ENCODE measurements around the gene SLC44A1. TPM values are rescaled to one million over a fixed set of nuclear protein-coding genes. Genes with fewer than 3 reads are reported as not detected.

Gene SLC44A1
- total RNA-seq, 2 donors from 2014 or later = 6.5 to 8.4 TPM

DNA sequence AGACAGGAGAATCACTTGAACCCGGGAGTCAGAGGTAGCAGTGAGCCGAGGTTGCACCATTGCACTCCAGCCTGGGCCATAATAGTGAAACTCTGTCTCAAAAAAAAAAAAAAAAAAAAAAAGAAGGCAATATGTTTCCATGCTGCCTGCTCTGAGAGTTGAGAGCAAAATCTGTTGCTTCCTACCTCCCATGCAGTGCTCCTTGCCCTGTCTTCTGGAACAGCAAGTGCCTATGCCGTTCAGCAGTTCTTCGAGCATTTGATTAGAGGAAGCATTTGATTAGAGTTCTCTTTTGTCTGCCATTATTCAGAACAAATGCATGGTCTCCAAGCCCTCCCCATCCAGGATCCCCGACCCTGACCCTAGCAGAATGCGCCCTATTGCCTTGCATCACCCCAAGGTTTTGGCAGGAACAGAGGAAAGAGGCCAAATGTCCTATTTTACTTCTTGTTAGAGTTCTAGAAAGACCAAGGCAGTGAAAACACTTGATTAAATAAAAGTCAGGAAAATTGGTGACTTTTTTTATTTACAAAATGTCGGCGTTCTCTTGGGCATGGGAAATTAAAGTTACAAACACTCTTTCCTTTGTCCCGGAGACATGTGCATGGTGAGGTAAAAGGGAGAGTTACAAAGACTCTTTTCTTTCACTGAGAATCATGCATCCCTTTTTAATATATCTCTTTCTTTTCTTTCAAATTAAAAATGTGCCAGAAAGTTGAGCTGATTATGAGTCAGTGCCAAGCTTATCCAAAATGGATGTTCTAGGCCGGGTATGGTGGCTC is 175.6 kb downstream of the SLC44A1 start:
- H3K9me3 Mint-ChIP-seq = no peaks in the 10 kb centered on the region

DNA sequence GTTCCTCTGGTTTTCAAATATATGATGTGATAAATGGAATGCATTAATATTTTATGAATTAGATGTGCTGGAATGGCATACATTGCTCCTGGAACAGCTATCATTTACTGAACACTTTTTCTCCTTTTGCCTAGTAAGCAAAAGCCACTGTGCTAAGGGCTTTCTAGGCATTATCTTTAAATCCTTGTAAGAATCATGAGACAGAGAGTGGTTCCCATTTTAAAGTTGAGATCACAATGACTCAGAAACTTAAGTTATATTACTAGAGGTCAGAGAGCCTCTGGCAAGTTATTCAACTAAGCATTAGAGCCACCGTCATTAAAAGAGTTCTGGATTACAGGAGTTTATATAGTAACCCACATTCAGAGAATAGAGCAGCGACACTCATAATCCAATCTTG is 176.7 kb downstream of the SLC44A1 start:
- Mint-ChIP-seq H3K9me3 (no peaks in the 10 kb centered on the region), H3K27ac (no peak overlapping the region), H3K36me3 (no peaks in the 10 kb centered on the region), H3K27me3 (peaks cover 0 to 6% of the 10 kb centered on the region in 2 donors), H3K4me1 (ENCODE audit: low read depth in 2 of 2) (no peaks in the 10 kb centered on the region), H3K4me3 (no peak overlapping the region)
- ATAC-seq = no peak
- DNase-seq (ENCODE audit: low spot score) = no peak

More for the DNA sequence above, 175.6 kb downstream of the SLC44A1 start:
- DNase-seq (ENCODE audit: low spot score) (no peak), ATAC-seq (no peak)
- H3K4me3 Mint-ChIP-seq = no peak overlapping the region
- H3K36me3 Mint-ChIP-seq = no peaks in the 10 kb centered on the region
- peaks cover 2 to 4% of the 10 kb centered on the region in 2 donors for H3K27me3 Mint-ChIP-seq
- H3K4me1 Mint-ChIP-seq (ENCODE audit: low read depth in 2 of 2) = no peaks in the 10 kb centered on the region
- no peak overlapping the region for H3K27ac Mint-ChIP-seq

DNA sequence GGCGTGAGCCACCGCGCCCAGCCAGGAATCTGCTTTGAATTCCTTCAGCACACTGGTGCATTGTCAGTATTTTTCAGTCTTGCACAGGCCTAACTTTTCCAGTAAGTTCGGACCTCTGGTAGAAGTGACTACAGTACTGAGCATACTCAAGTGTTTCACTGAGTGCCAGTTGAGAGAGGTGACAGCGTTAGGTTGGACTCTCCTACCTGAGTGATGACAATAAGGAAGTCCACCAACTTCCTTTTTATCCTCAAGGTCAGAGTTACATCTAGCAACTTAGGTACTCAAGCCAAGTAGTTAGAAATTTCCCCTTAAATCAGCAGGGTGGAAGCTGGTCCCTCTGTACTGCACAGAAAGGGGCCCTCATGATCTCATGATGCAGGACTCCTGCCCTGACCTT is 177.4 kb downstream of the SLC44A1 start:
- H3K27me3 Mint-ChIP-seq = peaks cover 0 to 6% of the 10 kb centered on the region in 2 donors
- no peak overlapping the region for H3K4me3 Mint-ChIP-seq
- ATAC-seq (no peak), DNase-seq (ENCODE audit: low spot score) (no peak)
- H3K36me3 Mint-ChIP-seq = no peaks in the 10 kb centered on the region
- H3K9me3 Mint-ChIP-seq = no peaks in the 10 kb centered on the region
- H3K4me1 Mint-ChIP-seq (ENCODE audit: low read depth in 2 of 2) = no peaks in the 10 kb centered on the region
- H3K27ac Mint-ChIP-seq = no peak overlapping the region

DNA sequence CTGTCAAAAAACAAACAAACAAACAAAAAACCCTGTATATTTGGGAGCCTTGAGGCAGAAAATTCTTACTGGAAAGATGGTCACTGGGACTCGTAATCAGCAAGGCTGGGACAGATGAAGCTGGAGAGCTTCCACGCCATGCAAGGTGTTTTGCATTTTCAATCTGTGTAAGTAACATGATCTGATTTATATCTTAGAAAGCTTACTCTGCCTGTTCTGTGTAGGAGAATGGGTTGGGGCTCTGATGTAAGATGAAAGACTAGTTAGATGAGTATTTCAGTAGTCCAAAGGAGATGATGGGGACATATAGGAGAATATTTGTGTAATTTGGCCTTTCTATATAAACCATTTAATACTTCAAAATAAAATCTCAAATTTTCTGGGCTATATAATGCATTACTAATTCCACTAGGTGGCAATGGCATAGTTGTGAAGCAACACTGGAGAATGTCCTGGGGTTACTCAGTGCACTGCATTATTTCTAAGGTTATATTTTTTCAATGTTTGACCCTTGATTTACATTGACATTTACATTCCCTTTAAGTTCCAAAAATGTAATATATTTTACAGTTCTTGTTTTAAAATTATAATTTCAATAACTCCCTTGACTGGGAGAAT is 181.5 kb downstream of the SLC44A1 start:
- Mint-ChIP-seq H3K27me3 (peaks cover 0 to 6% of the 10 kb centered on the region in 2 donors), H3K9me3 (no peaks in the 10 kb centered on the region), H3K4me1 (ENCODE audit: low read depth in 2 of 2) (no peaks in the 10 kb centered on the region), H3K36me3 (no peaks in the 10 kb centered on the region), H3K4me3 (no peak overlapping the region), H3K27ac (no peak overlapping the region)
- ATAC-seq = no peak
- DNase-seq (ENCODE audit: low spot score) = no peak

DNA sequence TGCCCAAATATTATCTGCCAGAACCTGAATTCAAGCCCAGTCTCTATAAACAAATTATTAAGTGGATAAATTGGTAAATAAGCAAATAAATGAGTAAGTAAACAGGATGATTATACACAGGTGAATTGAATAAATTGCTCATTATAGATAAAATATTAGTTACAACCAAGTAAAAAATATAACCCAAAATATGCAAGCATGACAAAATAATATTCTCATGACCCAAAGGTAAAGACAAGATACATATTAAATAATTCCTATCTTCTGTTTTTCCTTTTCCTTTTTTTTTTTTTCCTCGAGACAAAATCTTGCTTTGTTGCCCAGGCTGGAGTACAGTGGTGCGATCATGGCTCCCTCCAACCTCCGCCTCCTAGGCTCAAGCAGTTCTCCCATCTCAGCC is 182.2 kb downstream of the SLC44A1 start:
- no peaks in the 10 kb centered on the region for H3K36me3 Mint-ChIP-seq
- ATAC-seq = no peak
- no peak overlapping the region for H3K4me3 Mint-ChIP-seq
- no peak for DNase-seq (ENCODE audit: low spot score)
- H3K27me3 Mint-ChIP-seq = peaks cover 0 to 6% of the 10 kb centered on the region in 2 donors
- no peak overlapping the region for H3K27ac Mint-ChIP-seq
- H3K4me1 Mint-ChIP-seq (ENCODE audit: low read depth in 2 of 2) = no peaks in the 10 kb centered on the region
- no peaks in the 10 kb centered on the region for H3K9me3 Mint-ChIP-seq

DNA sequence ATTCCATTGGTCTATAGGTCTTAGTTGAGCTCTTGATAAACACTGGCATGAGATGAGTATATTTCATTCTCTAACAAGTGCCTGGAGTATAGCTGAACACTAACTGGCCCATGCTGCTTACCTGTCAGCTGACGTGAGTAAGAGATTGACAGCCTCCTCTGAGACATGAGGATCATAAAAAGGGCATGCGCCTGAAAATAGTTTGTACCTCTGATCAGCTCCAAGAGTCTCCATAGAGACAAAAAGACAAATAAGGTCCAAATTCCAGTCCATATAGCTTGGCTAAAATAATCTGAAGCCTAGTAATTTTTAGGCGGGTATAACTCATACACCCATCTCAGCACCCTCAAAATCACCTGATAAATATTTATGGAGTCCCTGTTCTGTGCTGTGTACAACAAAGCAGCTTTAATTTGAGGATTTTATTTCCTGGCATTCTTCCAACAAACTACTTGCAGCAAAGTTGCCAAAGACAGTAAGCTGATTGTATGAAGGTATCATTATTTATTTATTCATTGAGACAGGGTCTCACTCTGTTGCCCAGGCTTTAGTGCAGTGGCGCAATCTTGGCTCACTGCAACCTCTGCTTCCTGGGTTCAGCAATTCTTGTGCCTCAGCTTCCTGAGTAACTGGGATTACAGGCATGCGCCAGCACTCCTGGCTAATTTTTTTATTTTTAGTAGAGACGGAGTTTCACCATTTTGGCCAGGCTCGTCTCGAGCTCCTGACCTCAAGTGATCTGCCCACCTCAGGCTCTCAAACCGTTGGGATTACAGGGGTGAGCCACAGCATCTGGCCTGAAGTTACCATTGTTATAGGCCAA is 187.2 kb downstream of the SLC44A1 start:
- Mint-ChIP-seq H3K36me3 (no peaks in the 10 kb centered on the region), H3K4me1 (ENCODE audit: low read depth in 2 of 2) (no peaks in the 10 kb centered on the region), H3K9me3 (no peaks in the 10 kb centered on the region), H3K4me3 (no peak overlapping the region), H3K27me3 (peaks cover 2 to 6% of the 10 kb centered on the region in 2 donors), H3K27ac (no peak overlapping the region)
- ATAC-seq = no peak
- DNase-seq (ENCODE audit: low spot score) = no peak

DNA sequence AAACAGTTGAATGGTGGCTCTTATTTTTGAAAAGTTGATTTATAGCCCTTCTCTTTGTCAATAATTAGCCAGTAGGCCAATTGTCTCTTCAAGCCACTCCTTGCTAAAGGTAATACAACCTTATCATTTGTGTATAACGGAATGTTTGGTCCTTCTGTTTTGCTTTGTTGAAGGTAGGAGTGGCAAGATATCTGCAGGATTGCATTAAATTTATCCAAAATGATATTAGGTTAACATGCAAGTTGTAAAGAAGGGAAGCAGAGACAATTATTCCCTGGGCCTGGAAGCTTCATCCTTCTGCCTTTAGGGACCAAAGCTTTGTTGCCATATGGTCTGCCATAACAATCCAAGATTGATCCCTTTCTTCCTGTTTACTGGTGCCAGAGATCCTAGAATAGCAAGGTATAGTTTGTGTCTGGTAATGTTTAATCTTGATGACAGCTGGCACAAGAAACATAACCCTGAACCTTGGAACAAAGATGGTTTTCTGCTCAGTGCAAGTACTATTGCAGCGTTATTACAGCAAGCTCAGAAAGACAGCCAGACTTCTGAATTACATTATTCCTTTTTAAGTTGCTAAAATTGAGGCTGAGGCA is 187.9 kb downstream of the SLC44A1 start:
- peaks cover 2 to 6% of the 10 kb centered on the region in 2 donors for H3K27me3 Mint-ChIP-seq
- no peaks in the 10 kb centered on the region for H3K9me3 Mint-ChIP-seq
- H3K4me3 Mint-ChIP-seq = no peak overlapping the region
- no peak overlapping the region for H3K27ac Mint-ChIP-seq
- H3K36me3 Mint-ChIP-seq = no peaks in the 10 kb centered on the region
- no peaks in the 10 kb centered on the region for H3K4me1 Mint-ChIP-seq (ENCODE audit: low read depth in 2 of 2)
- no peak for ATAC-seq
- no peak for DNase-seq (ENCODE audit: low spot score)

DNA sequence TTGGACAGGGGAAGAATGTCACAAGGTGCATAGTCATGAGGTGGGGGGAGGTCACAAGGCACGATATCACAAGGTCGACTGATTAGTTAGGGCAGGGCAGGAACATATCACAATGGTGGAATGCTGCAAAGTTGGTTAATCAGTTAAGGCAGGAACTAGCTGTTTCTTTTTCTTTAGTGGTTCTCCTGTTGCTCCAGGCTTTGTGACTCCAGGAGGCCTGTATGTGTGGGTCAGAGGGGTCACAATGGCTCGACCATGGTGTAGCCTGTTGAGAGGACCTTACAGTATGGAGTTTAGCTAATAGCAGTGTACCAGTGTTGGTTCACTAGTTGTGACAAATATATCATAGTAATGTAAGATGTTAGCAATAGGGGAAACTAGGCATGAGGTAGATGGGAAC is 191.0 kb downstream of the SLC44A1 start:
- Mint-ChIP-seq H3K36me3 (no peaks in the 10 kb centered on the region), H3K4me3 (no peak overlapping the region), H3K27me3 (peaks cover 2 to 6% of the 10 kb centered on the region in 2 donors), H3K27ac (no peak overlapping the region), H3K9me3 (no peaks in the 10 kb centered on the region), H3K4me1 (ENCODE audit: low read depth in 2 of 2) (no peaks in the 10 kb centered on the region)
- no peak for ATAC-seq
- DNase-seq (ENCODE audit: low spot score) = no peak

DNA sequence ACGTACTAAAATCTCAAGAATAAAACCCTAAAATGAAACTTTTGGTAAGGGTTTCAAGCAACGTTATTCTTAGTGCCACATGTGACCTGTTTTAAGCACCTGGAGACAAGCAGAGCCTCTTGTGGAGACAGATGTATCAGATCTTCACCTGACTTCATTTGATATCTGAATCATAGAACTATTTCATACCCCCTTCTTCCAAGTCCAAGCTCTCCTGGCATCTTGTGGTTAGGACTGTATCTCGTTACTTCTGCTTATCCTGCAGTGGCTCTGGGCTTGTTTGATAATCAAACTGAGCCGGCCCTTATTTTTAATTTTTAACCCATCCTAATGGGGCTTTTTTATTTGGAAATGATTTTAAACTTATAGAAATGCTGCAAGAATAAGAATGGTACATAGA is 192.3 kb downstream of the SLC44A1 start:
- Mint-ChIP-seq H3K36me3 (no peaks in the 10 kb centered on the region), H3K27me3 (peaks cover 2 to 6% of the 10 kb centered on the region in 2 donors), H3K9me3 (no peaks in the 10 kb centered on the region), H3K27ac (no peak overlapping the region), H3K4me3 (no peak overlapping the region), H3K4me1 (ENCODE audit: low read depth in 2 of 2) (no peaks in the 10 kb centered on the region)
- DNase-seq (ENCODE audit: low spot score) (no peak), ATAC-seq (no peak)

DNA sequence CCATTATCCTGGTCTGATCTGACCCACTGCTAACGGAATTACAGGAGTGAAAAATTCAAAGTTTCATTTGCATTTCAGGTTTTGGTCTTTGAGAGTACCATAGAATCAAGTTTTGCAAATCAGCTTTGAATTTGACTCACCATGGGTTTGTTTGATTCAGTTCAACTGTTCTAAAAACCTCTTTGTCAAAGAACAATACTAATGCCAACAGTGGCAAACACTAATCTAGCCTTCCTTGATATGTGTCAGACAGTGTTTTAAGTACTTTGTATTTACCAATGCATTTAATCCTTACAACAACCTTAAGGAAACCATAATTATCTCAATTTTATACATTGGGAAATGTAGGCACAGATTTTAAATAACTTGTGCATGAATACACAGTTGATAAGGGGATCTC is 193.3 kb downstream of the SLC44A1 start:
- Mint-ChIP-seq H3K27me3 (peaks cover 2% of the 10 kb centered on the region in 2 donors), H3K27ac (no peak overlapping the region), H3K4me1 (ENCODE audit: low read depth in 2 of 2) (no peaks in the 10 kb centered on the region), H3K4me3 (no peak overlapping the region), H3K9me3 (no peaks in the 10 kb centered on the region), H3K36me3 (no peaks in the 10 kb centered on the region)
- ATAC-seq = no peak
- no peak for DNase-seq (ENCODE audit: low spot score)

DNA sequence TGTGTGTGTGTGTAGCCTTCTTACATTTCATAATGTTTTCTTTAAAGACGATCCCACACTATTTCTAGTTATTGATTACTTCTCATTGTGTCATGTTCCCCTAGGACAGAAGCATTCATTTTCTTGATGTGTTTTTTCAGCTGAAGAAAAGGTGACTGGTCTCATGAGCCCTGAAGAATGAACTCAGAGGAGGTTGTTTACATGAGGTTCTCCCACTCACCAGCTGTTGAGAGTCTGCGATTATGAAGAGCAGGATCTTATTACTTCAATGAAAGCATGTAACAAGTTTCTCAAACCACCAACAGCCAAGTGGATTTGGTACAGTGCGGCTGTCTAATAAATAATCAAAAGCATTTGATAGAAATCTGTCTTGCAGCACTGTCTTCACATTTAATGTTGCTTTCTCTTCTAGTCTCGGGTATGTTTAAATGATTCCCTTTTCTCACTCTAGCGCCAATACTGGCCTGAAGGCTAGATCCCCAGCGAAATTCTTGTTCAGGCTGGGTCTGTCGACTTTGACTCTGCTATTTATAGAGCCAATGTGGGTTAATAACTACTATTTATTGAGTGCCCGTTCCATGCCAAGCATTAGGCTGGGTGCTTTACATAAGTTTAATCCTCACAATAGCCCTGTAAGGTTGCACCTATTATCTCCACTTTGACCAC is 193.8 kb downstream of the SLC44A1 start:
- no peak overlapping the region for H3K4me3 Mint-ChIP-seq
- H3K9me3 Mint-ChIP-seq = no peaks in the 10 kb centered on the region
- peaks cover 0 to 2% of the 10 kb centered on the region in 2 donors for H3K27me3 Mint-ChIP-seq
- no peak for DNase-seq (ENCODE audit: low spot score)
- H3K4me1 Mint-ChIP-seq (ENCODE audit: low read depth in 2 of 2) = no peaks in the 10 kb centered on the region
- no peak for ATAC-seq
- no peak overlapping the region for H3K27ac Mint-ChIP-seq
- H3K36me3 Mint-ChIP-seq = no peaks in the 10 kb centered on the region

DNA sequence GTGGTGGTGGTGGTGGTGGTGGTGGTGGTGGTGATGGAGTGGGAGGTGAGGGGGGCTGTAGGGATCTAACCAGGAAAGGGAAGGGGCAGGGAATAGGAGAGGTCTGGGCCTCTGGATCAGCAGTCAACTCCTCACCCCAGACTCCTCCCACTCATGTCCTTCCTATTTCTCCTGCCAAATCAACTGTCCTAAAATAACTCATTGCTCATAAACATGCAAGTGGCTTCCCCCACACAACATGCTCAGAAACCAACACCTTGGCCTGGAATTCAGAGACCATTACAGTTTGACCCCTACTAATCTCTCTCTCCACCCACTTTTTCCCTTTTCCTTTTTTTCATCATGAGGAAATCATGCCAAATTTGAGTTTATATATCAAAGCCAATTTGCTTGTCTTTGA is 195.0 kb downstream of the SLC44A1 start:
- peaks cover 6 to 9% of the 10 kb centered on the region in 2 donors for H3K4me1 Mint-ChIP-seq (ENCODE audit: low read depth in 2 of 2)
- peaks cover 0 to 2% of the 10 kb centered on the region in 2 donors for H3K27me3 Mint-ChIP-seq
- ATAC-seq = no peak
- no peak overlapping the region for H3K4me3 Mint-ChIP-seq
- H3K36me3 Mint-ChIP-seq = no peaks in the 10 kb centered on the region
- no peaks in the 10 kb centered on the region for H3K9me3 Mint-ChIP-seq
- no peak overlapping the region for H3K27ac Mint-ChIP-seq
- DNase-seq (ENCODE audit: low spot score) = no peak

DNA sequence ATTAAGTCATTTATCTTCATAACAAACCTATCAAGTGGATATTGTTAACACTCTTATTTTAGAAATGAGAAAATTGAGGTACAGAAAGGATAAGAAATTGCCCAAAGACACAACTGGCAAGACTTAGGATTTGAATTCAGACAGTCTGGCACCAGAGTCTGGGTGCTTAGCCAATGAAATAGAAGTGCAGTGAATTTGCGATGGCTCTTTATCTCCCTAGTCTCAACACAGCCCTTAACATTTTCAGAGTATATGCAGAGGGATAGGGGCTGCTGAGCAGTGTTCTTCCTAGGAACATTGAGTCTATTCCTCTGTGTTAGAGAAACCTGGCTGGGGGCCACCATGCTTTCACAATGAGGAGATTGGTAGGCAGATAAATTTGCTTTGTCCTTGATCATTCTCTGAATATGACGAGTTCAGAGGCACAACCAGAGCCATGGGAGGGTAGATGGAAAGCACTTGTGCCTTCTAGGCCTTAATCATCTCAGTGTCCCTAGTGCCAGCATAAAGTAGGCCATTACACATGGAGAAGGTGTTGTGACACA is 197.2 kb downstream of the SLC44A1 start:
- Mint-ChIP-seq H3K9me3 (no peaks in the 10 kb centered on the region), H3K27ac (no peak overlapping the region), H3K36me3 (no peaks in the 10 kb centered on the region), H3K4me3 (no peak overlapping the region), H3K4me1 (ENCODE audit: low read depth in 2 of 2) (peaks cover 6 to 9% of the 10 kb centered on the region in 2 donors), H3K27me3 (no peaks in the 10 kb centered on the region)
- no peak for DNase-seq (ENCODE audit: low spot score)
- ATAC-seq = no peak

All from natural killer cell treated with Interleukin-12 subunit alpha and Interleukin-12 subunit beta and Interleukin-15 and Interleukin-18, amount 100 ng/mL, for 72 hours (primary cell).